ENCODE results near the gene SWAP70.
"Not testable (repeated sequence)": the region's sequence is repeated elsewhere in the genome, so short reads cannot be mapped to it uniquely, and the experiment has no call there.

The SWAP70 gene

GRCh38 chr11:9733212-9733611 lies 69.3 kb downstream of the SWAP70 start:
- Histone ChIP-seq H3K27me3 (ENCODE audit: control insufficient read depth in 1 of 2, insufficient read depth in 2 of 2, low read length in 2 of 2) (no peaks in the 10 kb centered on the region), H3K4me1 (ENCODE audit: control insufficient read depth in 1 of 2, insufficient read depth in 2 of 2, low read length in 2 of 2) (no peaks in the 10 kb centered on the region), H3K36me3 (ENCODE audit: control insufficient read depth in 1 of 2, insufficient read depth in 2 of 2, low read length in 2 of 2) (peaks cover 16 to 20% of the 10 kb centered on the region in 2 donors), H3K9me3 (ENCODE audit: control insufficient read depth in 1 of 2, low read length in 2 of 2) (no peaks in the 10 kb centered on the region), H3K9ac (ENCODE audit: low read depth in 1 of 2, low read length in 2 of 2) (no peak overlapping the region), H3K27ac (ENCODE audit: low read depth, low read length) (no peak overlapping the region), H3K4me3 (ENCODE audit: low read depth in 1 of 2, low read length in 2 of 2) (no peak overlapping the region)

- Histone ChIP-seq H3K9ac (ENCODE audit: low read depth in 1 of 2, low read length in 2 of 2) (no peak overlapping the region), H3K27me3 (ENCODE audit: control insufficient read depth in 1 of 2, insufficient read depth in 2 of 2, low read length in 2 of 2) (no peaks in the 10 kb centered on the region), H3K27ac (ENCODE audit: low read depth, low read length) (no peak overlapping the region), H3K36me3 (ENCODE audit: control insufficient read depth in 1 of 2, insufficient read depth in 2 of 2, low read length in 2 of 2) (peaks cover 16 to 23% of the 10 kb centered on the region in 2 donors), H3K4me3 (ENCODE audit: low read depth in 1 of 2, low read length in 2 of 2) (no peak overlapping the region), H3K9me3 (ENCODE audit: control insufficient read depth in 1 of 2, low read length in 2 of 2) (no peaks in the 10 kb centered on the region), H3K4me1 (ENCODE audit: control insufficient read depth in 1 of 2, insufficient read depth in 2 of 2, low read length in 2 of 2) (peaks cover 4 to 8% of the 10 kb centered on the region in 2 donors)
These were observed 71.4 kb downstream of the SWAP70 start for GRCh38 chr11:9735236-9735635.

- H3K4me1 ChIP-seq (ENCODE audit: control insufficient read depth in 1 of 2, insufficient read depth in 2 of 2, low read length in 2 of 2): peaks cover 4 to 14% of the 10 kb centered on the region in 2 donors
- no peak overlapping the region for H3K27ac ChIP-seq (ENCODE audit: low read depth, low read length)
- H3K9ac ChIP-seq (ENCODE audit: low read depth in 1 of 2, low read length in 2 of 2): no peak overlapping the region
- no peak overlapping the region for H3K4me3 ChIP-seq (ENCODE audit: low read depth in 1 of 2, low read length in 2 of 2)
- H3K36me3 ChIP-seq (ENCODE audit: control insufficient read depth in 1 of 2, insufficient read depth in 2 of 2, low read length in 2 of 2): peaks cover 16 to 23% of the 10 kb centered on the region in 2 donors
- H3K9me3 ChIP-seq (ENCODE audit: control insufficient read depth in 1 of 2, low read length in 2 of 2): no peaks in the 10 kb centered on the region
- no peaks in the 10 kb centered on the region for H3K27me3 ChIP-seq (ENCODE audit: control insufficient read depth in 1 of 2, insufficient read depth in 2 of 2, low read length in 2 of 2)
These were observed 72.0 kb downstream of the SWAP70 start for GRCh38 chr11:9735919-9736318.

GRCh38 chr11:9736365-9736764 lies 72.5 kb downstream of the SWAP70 start:
- Histone ChIP-seq H3K9me3 (ENCODE audit: control insufficient read depth in 1 of 2, low read length in 2 of 2) (no peaks in the 10 kb centered on the region), H3K4me1 (ENCODE audit: control insufficient read depth in 1 of 2, insufficient read depth in 2 of 2, low read length in 2 of 2) (peaks cover 4 to 15% of the 10 kb centered on the region in 2 donors), H3K9ac (ENCODE audit: low read depth in 1 of 2, low read length in 2 of 2) (no peak overlapping the region), H3K4me3 (ENCODE audit: low read depth in 1 of 2, low read length in 2 of 2) (no peak overlapping the region), H3K36me3 (ENCODE audit: control insufficient read depth in 1 of 2, insufficient read depth in 2 of 2, low read length in 2 of 2) (peaks cover 16 to 23% of the 10 kb centered on the region in 2 donors), H3K27ac (ENCODE audit: low read depth, low read length) (no peak overlapping the region), H3K27me3 (ENCODE audit: control insufficient read depth in 1 of 2, insufficient read depth in 2 of 2, low read length in 2 of 2) (no peaks in the 10 kb centered on the region)

GRCh38 chr11:9738116-9738515 lies 74.2 kb downstream of the SWAP70 start:
- no peak overlapping the region for H3K27ac ChIP-seq (ENCODE audit: low read depth, low read length)

GRCh38 chr11:9738707-9739106 lies 74.8 kb downstream of the SWAP70 start:
- Histone ChIP-seq H3K36me3 (ENCODE audit: control insufficient read depth in 1 of 2, insufficient read depth in 2 of 2, low read length in 2 of 2) (peaks cover 6 to 10% of the 10 kb centered on the region in 2 donors), H3K27ac (ENCODE audit: low read depth, low read length) (no peak overlapping the region), H3K4me1 (ENCODE audit: control insufficient read depth in 1 of 2, insufficient read depth in 2 of 2, low read length in 2 of 2) (peaks cover 4 to 15% of the 10 kb centered on the region in 2 donors), H3K9me3 (ENCODE audit: control insufficient read depth in 1 of 2, low read length in 2 of 2) (no peaks in the 10 kb centered on the region), H3K27me3 (ENCODE audit: control insufficient read depth in 1 of 2, insufficient read depth in 2 of 2, low read length in 2 of 2) (no peaks in the 10 kb centered on the region), H3K4me3 (ENCODE audit: low read depth in 1 of 2, low read length in 2 of 2) (no peak overlapping the region), H3K9ac (ENCODE audit: low read depth in 1 of 2, low read length in 2 of 2) (no peak overlapping the region)

More at GRCh38 chr11:9738116-9738515, 74.2 kb downstream of the SWAP70 start:
- Histone ChIP-seq H3K36me3 (ENCODE audit: control insufficient read depth in 1 of 2, insufficient read depth in 2 of 2, low read length in 2 of 2) (peaks cover 11 to 15% of the 10 kb centered on the region in 2 donors), H3K9ac (ENCODE audit: low read depth in 1 of 2, low read length in 2 of 2) (no peak overlapping the region), H3K9me3 (ENCODE audit: control insufficient read depth in 1 of 2, low read length in 2 of 2) (no peaks in the 10 kb centered on the region), H3K4me1 (ENCODE audit: control insufficient read depth in 1 of 2, insufficient read depth in 2 of 2, low read length in 2 of 2) (peaks cover 4 to 15% of the 10 kb centered on the region in 2 donors), H3K27me3 (ENCODE audit: control insufficient read depth in 1 of 2, insufficient read depth in 2 of 2, low read length in 2 of 2) (no peaks in the 10 kb centered on the region), H3K4me3 (ENCODE audit: low read depth in 1 of 2, low read length in 2 of 2) (no peak overlapping the region)

- H3K9me3 ChIP-seq (ENCODE audit: control insufficient read depth in 1 of 2, low read length in 2 of 2): no peaks in the 10 kb centered on the region
- H3K4me1 ChIP-seq (ENCODE audit: control insufficient read depth in 1 of 2, insufficient read depth in 2 of 2, low read length in 2 of 2): peaks cover 4 to 15% of the 10 kb centered on the region in 2 donors
- H3K4me3 ChIP-seq (ENCODE audit: low read depth in 1 of 2, low read length in 2 of 2): no peak overlapping the region
- no peaks in the 10 kb centered on the region for H3K27me3 ChIP-seq (ENCODE audit: control insufficient read depth in 1 of 2, insufficient read depth in 2 of 2, low read length in 2 of 2)
- H3K9ac ChIP-seq (ENCODE audit: low read depth in 1 of 2, low read length in 2 of 2): no peak overlapping the region
- no peak overlapping the region for H3K27ac ChIP-seq (ENCODE audit: low read depth, low read length)
- peaks cover 6 to 10% of the 10 kb centered on the region in 2 donors for H3K36me3 ChIP-seq (ENCODE audit: control insufficient read depth in 1 of 2, insufficient read depth in 2 of 2, low read length in 2 of 2)
These were observed 75.4 kb downstream of the SWAP70 start for GRCh38 chr11:9739123-9739900.

GRCh38 chr11:9740202-9740883 lies 76.5 kb downstream of the SWAP70 start:
- Histone ChIP-seq H3K4me1 (ENCODE audit: control insufficient read depth in 1 of 2, insufficient read depth in 2 of 2, low read length in 2 of 2) (peaks cover 4 to 15% of the 10 kb centered on the region in 2 donors), H3K27me3 (ENCODE audit: control insufficient read depth in 1 of 2, insufficient read depth in 2 of 2, low read length in 2 of 2) (no peaks in the 10 kb centered on the region), H3K9ac (ENCODE audit: low read depth in 1 of 2, low read length in 2 of 2) (no peak overlapping the region), H3K4me3 (ENCODE audit: low read depth in 1 of 2, low read length in 2 of 2) (no peak overlapping the region), H3K9me3 (ENCODE audit: control insufficient read depth in 1 of 2, low read length in 2 of 2) (no peaks in the 10 kb centered on the region), H3K27ac (ENCODE audit: low read depth, low read length) (no peak overlapping the region), H3K36me3 (ENCODE audit: control insufficient read depth in 1 of 2, insufficient read depth in 2 of 2, low read length in 2 of 2) (peaks cover 5 to 10% of the 10 kb centered on the region in 2 donors)

GRCh38 chr11:9741260-9741659 lies 77.4 kb downstream of the SWAP70 start:
- Histone ChIP-seq H3K27me3 (ENCODE audit: control insufficient read depth in 1 of 2, insufficient read depth in 2 of 2, low read length in 2 of 2) (no peaks in the 10 kb centered on the region), H3K4me3 (ENCODE audit: low read depth in 1 of 2, low read length in 2 of 2) (no peak overlapping the region), H3K27ac (ENCODE audit: low read depth, low read length) (no peak overlapping the region), H3K36me3 (ENCODE audit: control insufficient read depth in 1 of 2, insufficient read depth in 2 of 2, low read length in 2 of 2) (peaks cover 0 to 16% of the 10 kb centered on the region in 2 donors), H3K4me1 (ENCODE audit: control insufficient read depth in 1 of 2, insufficient read depth in 2 of 2, low read length in 2 of 2) (peaks cover 4 to 15% of the 10 kb centered on the region in 2 donors), H3K9me3 (ENCODE audit: control insufficient read depth in 1 of 2, low read length in 2 of 2) (no peaks in the 10 kb centered on the region), H3K9ac (ENCODE audit: low read depth in 1 of 2, low read length in 2 of 2) (no peak overlapping the region)

- H3K36me3 ChIP-seq (ENCODE audit: control insufficient read depth in 1 of 2, insufficient read depth in 2 of 2, low read length in 2 of 2); H3K9me3 ChIP-seq (ENCODE audit: control insufficient read depth in 1 of 2, low read length in 2 of 2); H3K27ac ChIP-seq (ENCODE audit: low read depth, low read length); H3K9ac ChIP-seq (ENCODE audit: low read depth in 1 of 2, low read length in 2 of 2); H3K27me3 ChIP-seq (ENCODE audit: control insufficient read depth in 1 of 2, insufficient read depth in 2 of 2, low read length in 2 of 2); H3K4me3 ChIP-seq (ENCODE audit: low read depth in 1 of 2, low read length in 2 of 2): not testable (repeated sequence)
- peaks cover 7 to 21% of the 10 kb centered on the region in 2 donors for H3K4me1 ChIP-seq (ENCODE audit: control insufficient read depth in 1 of 2, insufficient read depth in 2 of 2, low read length in 2 of 2)
These were observed 79.6 kb downstream of the SWAP70 start for GRCh38 chr11:9743512-9743911.

Measured in duodenal mucosa (tissue), 2 donors.